HUES48 (cell line): Measurements from ENCODE around the gene SPATC1L.
"Not testable (repeated sequence)": the region's sequence is repeated elsewhere in the genome, so short reads cannot be mapped to it uniquely, and the experiment has no call there.

Experiments used
- H3K27ac ChIP-seq: one replicate; pipeline ENCODE4 v1.7.0; 2013; ENCODE audit warnings: low read depth, low read length, inconsistent platforms
- H3K27me3 ChIP-seq: 2 replicates; pipeline ENCODE4 v1.6.1; 2013; ENCODE audit warnings: mild to moderate bottlenecking, low read length; ENCODE audit not compliant: control insufficient read depth, insufficient read depth
- H3K36me3 ChIP-seq: 2 replicates; pipeline ENCODE4 v1.6.1; 2013; ENCODE audit warnings: low read length; ENCODE audit not compliant: control insufficient read depth, insufficient read depth
- H3K4me1 ChIP-seq: 2 replicates; pipeline ENCODE4 v1.6.1; 2013; ENCODE audit warnings: mild to moderate bottlenecking, low read length; ENCODE audit not compliant: control insufficient read depth, insufficient read depth
- H3K4me3 ChIP-seq: 2 replicates; pipeline ENCODE4 v1.5.1; 2013; ENCODE audit warnings: mild to moderate bottlenecking, low read depth, low read length
- H3K9ac ChIP-seq: 2 replicates; pipeline ENCODE4 v1.6.1; 2013; ENCODE audit warnings: mild to moderate bottlenecking, low read depth, low read length, moderate library complexity
- H3K9me3 ChIP-seq: 2 replicates; pipeline ENCODE4 v1.6.1; 2013; ENCODE audit warnings: low read length; ENCODE audit not compliant: control insufficient read depth, insufficient read depth

SPATC1L gene

DNA sequence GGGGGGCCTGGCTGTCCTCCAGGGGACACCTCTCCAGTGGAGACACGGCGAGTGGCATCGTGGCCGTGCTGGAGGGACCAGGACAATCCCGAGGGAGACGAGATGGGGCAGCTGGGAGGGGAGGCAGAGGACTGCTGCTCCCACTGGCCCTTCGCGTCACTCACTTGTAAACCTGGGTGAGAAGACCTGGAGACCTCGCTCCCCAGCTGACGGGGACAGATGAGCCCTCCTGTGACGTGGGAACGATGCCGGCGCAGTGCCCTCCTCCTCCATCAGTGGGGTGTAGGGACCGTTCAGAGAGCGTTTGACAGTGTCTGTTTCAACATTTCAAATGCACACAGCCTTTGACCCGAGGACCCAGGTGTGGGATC lies 4.6 kb downstream of the SPATC1L start:
- no peaks in the 10 kb centered on the region for H3K27me3 ChIP-seq
- no peaks in the 10 kb centered on the region for H3K9me3 ChIP-seq
- H3K27ac ChIP-seq, result peak overlapping the region; percentile 49
- no peak overlapping the region for H3K4me3 ChIP-seq
- H3K36me3 ChIP-seq, result no peaks in the 10 kb centered on the region
- peaks cover 9% of the 10 kb centered on the region for H3K4me1 ChIP-seq
- no peak overlapping the region for H3K9ac ChIP-seq

DNA sequence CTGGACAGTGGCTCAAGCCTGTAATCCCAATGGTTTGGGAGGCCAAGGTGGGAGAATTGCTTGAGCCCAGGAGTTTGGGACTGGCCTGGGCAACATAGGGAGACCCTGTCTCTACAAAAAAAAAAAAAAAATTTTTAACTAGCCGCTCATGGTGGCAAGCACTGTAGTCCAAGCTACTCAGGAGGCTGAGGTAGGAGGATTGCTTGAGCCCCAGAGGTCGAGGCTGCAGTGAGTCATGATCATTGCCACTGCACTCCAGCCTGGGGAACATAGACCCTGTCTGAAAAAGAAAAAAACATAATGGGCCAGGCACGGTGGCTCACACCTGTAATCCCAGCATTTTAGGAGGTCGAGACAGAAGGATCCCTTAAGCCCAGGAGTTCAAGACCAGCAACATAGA lies 5.3 kb downstream of the SPATC1L start:
- Histone ChIP-seq H3K4me1 (peaks cover 9% of the 10 kb centered on the region), H3K4me3 (no peak overlapping the region), H3K27ac (no peak overlapping the region), H3K27me3 (no peaks in the 10 kb centered on the region), H3K9me3 (no peaks in the 10 kb centered on the region), H3K9ac (no peak overlapping the region), H3K36me3 (no peaks in the 10 kb centered on the region)

- not testable (repeated sequence) for H3K27ac ChIP-seq, H3K4me1 ChIP-seq, H3K27me3 ChIP-seq
Observed at GRCh38 chr21:46176443-46177129, 7.7 kb downstream of the SPATC1L start.

DNA sequence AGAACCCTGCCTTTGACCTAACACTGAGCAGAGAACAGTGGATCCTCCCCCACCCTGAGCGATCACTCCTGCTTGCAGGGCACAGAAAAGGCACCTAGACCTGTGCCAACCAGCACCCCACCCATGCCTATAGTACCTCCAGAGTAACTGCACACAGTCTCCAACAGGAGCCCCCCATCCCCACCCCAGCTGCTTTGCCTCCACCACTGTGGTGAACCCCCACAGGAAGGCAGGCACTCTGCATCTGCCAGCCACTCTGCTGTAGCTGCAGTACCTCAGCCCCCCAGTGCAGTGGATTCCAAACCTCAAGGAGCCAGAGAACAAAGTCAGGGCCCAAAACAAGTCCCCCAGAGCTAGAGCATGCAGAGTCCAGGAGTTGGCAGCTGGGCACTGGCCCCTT lies 10.7 kb downstream of the SPATC1L start:
- Histone ChIP-seq H3K4me1 (no peaks in the 10 kb centered on the region), H3K4me3 (no peak overlapping the region), H3K27me3 (no peaks in the 10 kb centered on the region), H3K9me3 (no peaks in the 10 kb centered on the region), H3K36me3 (no peaks in the 10 kb centered on the region), H3K27ac (no peak overlapping the region), H3K9ac (no peak overlapping the region)

More at GRCh38 chr21:46176443-46177129, 7.7 kb downstream of the SPATC1L start:
- not testable (repeated sequence) for H3K36me3 ChIP-seq, H3K9ac ChIP-seq, H3K4me3 ChIP-seq, H3K9me3 ChIP-seq

GRCh38 chr21:46172863-46173528 lies 11.3 kb downstream of the SPATC1L start:
- no peaks in the 10 kb centered on the region for H3K9me3 ChIP-seq
- no peak overlapping the region for H3K27ac ChIP-seq

GRCh38 chr21:46171996-46172862 lies 12.0 kb downstream of the SPATC1L start:
- H3K36me3 ChIP-seq, result no peaks in the 10 kb centered on the region
- H3K9me3 ChIP-seq, result no peaks in the 10 kb centered on the region
- H3K27ac ChIP-seq, result no peak overlapping the region
- no peaks in the 10 kb centered on the region for H3K4me1 ChIP-seq
- no peak overlapping the region for H3K9ac ChIP-seq
- H3K27me3 ChIP-seq, result no peaks in the 10 kb centered on the region
- no peak overlapping the region for H3K4me3 ChIP-seq

More at GRCh38 chr21:46172863-46173528, 11.3 kb downstream of the SPATC1L start:
- Histone ChIP-seq H3K27me3 (no peaks in the 10 kb centered on the region), H3K4me3 (no peak overlapping the region), H3K4me1 (no peaks in the 10 kb centered on the region), H3K36me3 (no peaks in the 10 kb centered on the region), H3K9ac (no peak overlapping the region)

DNA sequence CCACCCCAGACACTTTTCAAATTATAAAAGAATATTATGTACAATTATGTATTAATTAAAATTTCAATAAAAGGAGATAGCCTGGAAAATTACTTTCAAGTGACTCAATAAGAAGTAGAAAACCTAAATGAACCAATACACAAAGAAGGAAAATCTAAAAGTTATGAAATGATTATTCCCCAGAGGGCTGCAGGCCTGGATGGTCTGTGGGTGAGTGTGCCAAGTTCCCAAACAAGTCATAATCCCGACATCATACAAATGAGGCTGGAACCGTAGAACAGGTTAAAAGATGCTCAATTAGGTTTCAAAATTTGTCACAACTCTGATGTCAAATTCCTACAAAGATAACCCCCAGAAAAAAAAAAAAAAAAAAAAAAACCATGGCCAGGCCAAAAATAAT lies 12.7 kb downstream of the SPATC1L start:
- H3K9ac ChIP-seq, result no peak overlapping the region
- no peaks in the 10 kb centered on the region for H3K36me3 ChIP-seq
- no peaks in the 10 kb centered on the region for H3K4me1 ChIP-seq
- H3K4me3 ChIP-seq, result no peak overlapping the region
- no peaks in the 10 kb centered on the region for H3K9me3 ChIP-seq
- no peaks in the 10 kb centered on the region for H3K27me3 ChIP-seq
- no peak overlapping the region for H3K27ac ChIP-seq

DNA sequence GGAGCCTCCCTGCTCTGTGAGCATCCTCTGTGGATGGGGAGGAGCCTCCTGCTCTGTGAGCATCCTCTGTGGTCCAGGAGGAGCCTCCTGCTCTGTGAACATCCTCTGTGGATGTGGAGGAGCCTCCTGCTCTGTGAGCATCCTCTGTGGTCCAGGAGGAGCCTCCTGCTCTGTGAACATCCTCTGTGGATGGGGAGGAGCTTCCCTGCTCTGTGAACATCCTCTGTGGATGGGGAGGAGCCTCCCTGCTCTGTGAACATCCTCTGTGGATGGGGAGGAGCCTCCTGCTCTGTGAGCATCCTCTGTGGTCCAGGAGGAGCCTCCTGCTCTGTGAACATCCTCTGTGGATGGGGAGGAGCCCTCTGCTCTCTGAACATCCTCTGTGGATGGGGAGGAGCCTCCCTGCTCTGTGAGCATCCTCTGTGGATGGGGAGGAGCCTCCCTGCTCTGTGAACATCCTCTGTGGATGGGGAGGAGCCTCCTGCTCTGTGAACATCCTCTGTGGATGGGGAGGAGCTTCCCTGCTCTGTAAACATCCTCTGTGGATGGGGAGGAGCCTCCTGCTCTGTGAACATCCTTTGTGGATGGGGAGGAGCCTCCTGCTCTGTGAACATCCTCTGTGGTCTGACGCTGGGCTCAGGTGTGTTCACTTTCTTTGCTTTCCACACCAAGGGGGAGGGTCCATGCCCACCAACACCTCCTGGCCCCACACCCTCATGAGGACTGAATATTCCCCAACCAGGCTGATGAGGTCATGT lies 13.6 kb downstream of the SPATC1L start:
- not testable (repeated sequence) for H3K27me3 ChIP-seq, H3K27ac ChIP-seq, H3K4me3 ChIP-seq, H3K4me1 ChIP-seq, H3K9me3 ChIP-seq, H3K9ac ChIP-seq, H3K36me3 ChIP-seq

- no peaks in the 10 kb centered on the region for H3K9me3 ChIP-seq
- no peak overlapping the region for H3K9ac ChIP-seq
- H3K4me3 ChIP-seq, result no peak overlapping the region
- no peak overlapping the region for H3K27ac ChIP-seq
- no peaks in the 10 kb centered on the region for H3K36me3 ChIP-seq
- H3K4me1 ChIP-seq, result no peaks in the 10 kb centered on the region
- H3K27me3 ChIP-seq, result no peaks in the 10 kb centered on the region
Observed at GRCh38 chr21:46168659-46169386, 15.4 kb downstream of the SPATC1L start.

GRCh38 chr21:46168238-46168637 lies 16.0 kb downstream of the SPATC1L start:
- Histone ChIP-seq H3K36me3 (no peaks in the 10 kb centered on the region), H3K9ac (no peak overlapping the region), H3K27me3 (no peaks in the 10 kb centered on the region), H3K9me3 (no peaks in the 10 kb centered on the region), H3K4me1 (no peaks in the 10 kb centered on the region), H3K4me3 (no peak overlapping the region), H3K27ac (no peak overlapping the region)
